Testis (tissue), 3 donors: ENCODE data around the gene EDC3. TPM values are rescaled to one million over a fixed set of nuclear protein-coding genes. Genes with fewer than 3 reads are reported as not detected.
"Not testable (repeated sequence)": the region's sequence is repeated elsewhere in the genome, so short reads cannot be mapped to it uniquely, and the experiment has no call there.

Source experiments
- DNase-seq: peaks from one replicate; pipeline ENCODE4 v3.0.0-alpha.2; 2019
- H3K27ac ChIP-seq, 2 donors: fragments of 200-600 bp; sonication (generic); one replicate each; pipeline ENCODE4 v1.5.1; 2019
- H3K27me3 ChIP-seq: fragments of 200-600 bp; sonication (generic); one replicate; pipeline ENCODE4 v1.5.1; 2019
- H3K36me3 ChIP-seq: fragments of 200-600 bp; sonication (generic); one replicate; pipeline ENCODE4 v1.5.1; 2017; ENCODE audit warnings: low read depth; ENCODE audit errors: missing control alignments
- H3K4me1 ChIP-seq: fragments of 200-600 bp; sonication (generic); one replicate; pipeline ENCODE4 v1.5.1; 2019
- H3K4me3 ChIP-seq, 2 donors: fragments of 200-600 bp; sonication (generic); one replicate each; pipeline ENCODE4 v1.5.1; 2017 to 2019
- H3K9me3 ChIP-seq: fragments of 200-600 bp; sonication (generic); one replicate; pipeline ENCODE4 v1.5.1; 2017
- CTCF ChIP-seq, 3 experiments: fragments of 450-650 bp in 2 of 3; fragments of 200-600 bp in 1 of 3; sonication (generic) in 1 of 3; IDR thresholded peaks; one replicate each; pipeline ENCODE4 v1.5.1; 2016 to 2019; ENCODE audit warnings: antibody characterized with exemption in 3 of 3, mild to moderate bottlenecking in 2 of 3, moderate library complexity in 1 of 3
- POLR2A ChIP-seq: fragments of 450-650 bp; IDR thresholded peaks from one replicate; pipeline ENCODE4 v1.6.1; 2017; ENCODE audit warnings: antibody characterized with exemption, mild to moderate bottlenecking, moderate library complexity
- WGBS, 2 donors: methylation state at CpG; one replicate each; pipeline ENCODE4 v1.1.5; 2018; 5-methylcytosine and 5-hydroxymethylcytosine counted together
- intact Hi-C: fragments of 100-400 bp; cut with DNase I; formaldehyde crosslinking; loops from one replicate; pipeline ENCODE4 v1.15.1; 2023; ENCODE audit warnings: low total_unique reads
- polyA plus RNA-seq: library from polyadenylated mRNA; stranded (reverse); fragments of 350-450 nt; fragmentation: Illumina TruSeq; extraction: RNeasy Lipid Tissue Mini Kit (QIAGEN cat#74804); gene quantifications from one replicate; pipeline ENCODE4 v1.2.3, GENCODE V29; 2014; ENCODE audit warnings: low read depth, low replicate concordance; ENCODE audit not compliant: insufficient read depth
- total RNA-seq, 2 donors: library from RNA; depleted of rRNA; stranded (reverse); fragments of >200 nt; gene quantifications; one replicate each; pipeline ENCODE4 v1.2.3, GENCODE V29; 2016

EDC3 gene
- total and polyA plus RNA-seq, 3 donors from 2014 or later, result 53.8 to 96.0 (median 56.5) TPM

DNA sequence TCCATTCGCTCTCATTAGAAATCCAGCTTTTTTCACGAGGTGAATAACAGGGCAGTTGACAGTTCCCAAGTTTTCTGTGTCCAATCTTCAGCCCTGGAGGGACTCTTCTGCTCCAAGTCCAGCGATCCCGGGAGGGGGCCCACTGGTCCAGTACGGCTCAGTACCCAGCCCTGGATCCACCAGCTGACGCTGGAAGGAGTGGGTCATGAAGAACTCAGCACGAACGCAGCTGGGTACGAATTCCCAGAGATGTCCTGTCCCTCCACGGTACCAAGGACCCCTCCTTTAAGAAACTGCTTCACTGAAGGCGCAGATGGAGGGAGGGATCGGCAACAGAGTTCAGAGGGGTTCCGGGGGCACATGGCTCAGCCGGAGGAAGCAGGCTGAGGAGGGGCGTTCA, 96.7 kb downstream of the EDC3 start:
- no peak for DNase-seq
- 57 to 69% methylated on average over 9 to 15 of the region's 15 CpGs for WGBS, 2 donors
- H3K27ac ChIP-seq, result peak overlapping the region in 1 of 2 donors; percentile 86
- peak overlapping the region; percentile 56 to 80 for H3K4me3 ChIP-seq
- H3K27me3 ChIP-seq, result no peaks in the 10 kb centered on the region
- intact Hi-C loops, result no loop called here
- H3K9me3 ChIP-seq, result no peaks in the 10 kb centered on the region
- H3K4me1 ChIP-seq, result peaks cover 20% of the 10 kb centered on the region
- no peaks in the 10 kb centered on the region for H3K36me3 ChIP-seq
- TF ChIP-seq POLR2A (no peak), CTCF (IDR thresholded peaks at IDR 0.05) (no peak)

- H3K36me3 ChIP-seq, result no peaks in the 10 kb centered on the region
- TF ChIP-seq POLR2A, result peak; percentile 44
- TF ChIP-seq CTCF (IDR thresholded peaks at IDR 0.05), result no peak
- no peaks in the 10 kb centered on the region for H3K9me3 ChIP-seq
- intact Hi-C loops, result no loop called here
- peak overlapping the region; percentile 86 for H3K27ac ChIP-seq
- H3K4me1 ChIP-seq, result peaks cover 17% of the 10 kb centered on the region
- DNase-seq, result peak; percentile 97
- 0 to 3% methylated on average over 21 to 26 of the region's 26 CpGs for WGBS, 2 donors
- peak overlapping the region; percentile 56 to 80 for H3K4me3 ChIP-seq
- H3K27me3 ChIP-seq, result no peaks in the 10 kb centered on the region
Measured at GRCh38 chr15:74598126-74598842, 97.5 kb downstream of the EDC3 start.

DNA sequence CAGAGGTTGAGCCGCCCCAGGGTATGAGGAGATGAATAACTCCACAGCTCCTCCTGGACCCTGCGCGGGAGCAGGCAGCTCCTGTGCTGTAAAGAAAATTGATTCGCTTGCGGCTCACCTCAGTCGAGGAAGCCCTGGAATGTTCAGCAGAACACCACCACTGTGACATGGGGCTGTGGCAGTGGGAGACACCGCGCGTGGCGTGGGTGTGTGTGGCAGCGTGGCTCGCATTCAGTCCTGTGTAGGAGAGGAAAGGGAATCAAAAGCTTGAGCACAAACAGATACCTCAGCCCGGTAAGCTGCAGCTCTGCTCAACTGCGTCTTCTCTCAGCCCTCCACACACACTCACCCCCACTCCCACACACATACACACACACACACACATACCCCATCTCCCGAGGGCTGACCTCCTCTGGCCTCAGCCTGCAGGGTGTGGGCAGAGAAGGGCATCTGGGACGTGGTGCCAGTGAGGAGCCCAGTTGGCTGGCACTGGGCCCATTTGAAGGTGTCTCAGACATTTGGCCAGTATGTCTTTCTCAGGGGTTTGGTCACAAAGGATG, 98.6 kb downstream of the EDC3 start:
- H3K27me3 ChIP-seq, H3K27ac ChIP-seq, H3K4me3 ChIP-seq, H3K9me3 ChIP-seq, H3K36me3 ChIP-seq, DNase-seq, intact Hi-C loops: not testable (repeated sequence)
- H3K4me1 ChIP-seq, result peaks cover 16% of the 10 kb centered on the region
- WGBS, 2 donors, result 69 to 83% methylated on average over 1 to 16 of the region's 16 CpGs

DNA sequence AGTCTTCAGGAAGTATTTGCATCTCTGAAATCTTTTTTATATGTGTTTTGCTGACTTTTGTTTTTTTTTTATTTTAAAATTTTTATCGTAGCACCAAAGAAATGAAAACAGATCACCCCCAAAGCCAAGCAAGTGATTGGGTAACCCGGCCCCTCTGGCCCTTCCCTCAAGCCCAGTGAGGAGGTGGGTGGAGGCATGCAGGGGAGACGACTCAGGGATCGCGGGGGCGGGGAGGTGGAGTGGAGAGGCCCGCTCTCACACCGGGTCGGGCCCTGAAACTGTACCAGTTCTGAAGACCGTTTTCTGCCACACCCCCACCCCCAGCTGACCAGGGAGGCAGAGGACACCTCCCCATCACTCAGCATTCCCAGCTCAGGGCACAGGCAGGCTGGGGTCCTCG, 99.1 kb downstream of the EDC3 start:
- H3K4me1 ChIP-seq, result peaks cover 16% of the 10 kb centered on the region
- H3K9me3 ChIP-seq, intact Hi-C loops, H3K36me3 ChIP-seq, H3K27me3 ChIP-seq, H3K27ac ChIP-seq, DNase-seq, H3K4me3 ChIP-seq: not testable (repeated sequence)
- WGBS, 2 donors, result 63% methylated on average over 5 to 11 of the region's 11 CpGs

DNA sequence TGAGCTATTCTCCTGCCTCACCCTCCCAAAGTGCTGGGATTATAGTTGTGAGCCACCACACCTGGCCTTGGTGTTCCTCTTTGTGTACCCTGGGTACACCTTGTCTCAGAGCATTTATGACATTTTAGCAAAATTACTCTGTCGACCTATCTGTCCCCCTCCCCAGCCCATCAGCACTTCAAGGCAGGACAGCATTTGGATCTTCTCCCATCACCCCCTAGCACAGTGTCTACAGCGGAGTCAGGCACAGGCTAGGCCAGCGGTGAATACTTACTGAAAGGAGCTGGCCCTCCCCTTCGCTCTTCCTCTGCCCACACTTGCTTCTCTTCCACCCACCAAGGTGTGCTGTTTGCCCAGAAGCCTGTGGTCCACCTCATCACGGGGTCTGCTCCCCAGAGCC, 100.6 kb downstream of the EDC3 start:
- TF ChIP-seq POLR2A, result no peak
- TF ChIP-seq CTCF (IDR thresholded peaks at IDR 0.05), result no peak
- no peaks in the 10 kb centered on the region for H3K36me3 ChIP-seq
- intact Hi-C loops, result no loop called here
- H3K4me3 ChIP-seq, result no peak overlapping the region
- no peaks in the 10 kb centered on the region for H3K27me3 ChIP-seq
- WGBS, 2 donors, result 93 to 94% methylated on average over 2 to 5 of the region's 5 CpGs
- peaks cover 16% of the 10 kb centered on the region for H3K4me1 ChIP-seq
- H3K9me3 ChIP-seq, result no peaks in the 10 kb centered on the region
- H3K27ac ChIP-seq, result no peak overlapping the region
- DNase-seq, result no peak

GRCh38 chr15:74594455-74594854, 101.4 kb downstream of the EDC3 start:
- Histone ChIP-seq H3K9me3 (no peaks in the 10 kb centered on the region), H3K36me3 (no peaks in the 10 kb centered on the region), H3K4me3 (no peak overlapping the region), H3K4me1 (peaks cover 11% of the 10 kb centered on the region), H3K27ac (no peak overlapping the region), H3K27me3 (no peaks in the 10 kb centered on the region)
- WGBS, 2 donors, result 87 to 89% methylated on average over 4 of the region's 4 CpGs
- intact Hi-C loops, result no loop called here
- no peak for DNase-seq
- TF ChIP-seq POLR2A, result no peak
- no peak for TF ChIP-seq CTCF (IDR thresholded peaks at IDR 0.05)
